Measurements from ENCODE around the gene PCP4L1. TPM values are rescaled to one million over a fixed set of nuclear protein-coding genes. Genes with fewer than 3 reads are reported as not detected.

The PCP4L1 gene
- total and polyA plus RNA-seq, 7 donors: 0.71 to 15.2 (median 3.1) TPM; not detected in 2

GRCh38 chr1:161324020-161324419, 65.5 kb downstream of the PCP4L1 start:
- TF ChIP-seq EP300 (IDR thresholded peaks at IDR 0.05): no peak
- TF ChIP-seq, protein P1, sequence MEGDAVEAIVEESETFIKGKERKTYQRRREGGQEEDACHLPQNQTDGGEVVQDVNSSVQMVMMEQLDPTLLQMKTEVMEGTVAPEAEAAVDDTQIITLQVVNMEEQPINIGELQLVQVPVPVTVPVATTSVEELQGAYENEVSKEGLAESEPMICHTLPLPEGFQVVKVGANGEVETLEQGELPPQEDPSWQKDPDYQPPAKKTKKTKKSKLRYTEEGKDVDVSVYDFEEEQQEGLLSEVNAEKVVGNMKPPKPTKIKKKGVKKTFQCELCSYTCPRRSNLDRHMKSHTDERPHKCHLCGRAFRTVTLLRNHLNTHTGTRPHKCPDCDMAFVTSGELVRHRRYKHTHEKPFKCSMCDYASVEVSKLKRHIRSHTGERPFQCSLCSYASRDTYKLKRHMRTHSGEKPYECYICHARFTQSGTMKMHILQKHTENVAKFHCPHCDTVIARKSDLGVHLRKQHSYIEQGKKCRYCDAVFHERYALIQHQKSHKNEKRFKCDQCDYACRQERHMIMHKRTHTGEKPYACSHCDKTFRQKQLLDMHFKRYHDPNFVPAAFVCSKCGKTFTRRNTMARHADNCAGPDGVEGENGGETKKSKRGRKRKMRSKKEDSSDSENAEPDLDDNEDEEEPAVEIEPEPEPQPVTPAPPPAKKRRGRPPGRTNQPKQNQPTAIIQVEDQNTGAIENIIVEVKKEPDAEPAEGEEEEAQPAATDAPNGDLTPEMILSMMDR (IDR thresholded peaks at IDR 0.05): no peak
- no peak for TF ChIP-seq POLR2A (IDR thresholded peaks at IDR 0.05)
- no peak for TF ChIP-seq POLR2AphosphoS5 (IDR thresholded peaks at IDR 0.05)
- 78 to 87% methylated on average over 4 of the region's 4 CpGs for WGBS, 2 donors
- H3K27ac ChIP-seq: no peak overlapping the region
- H3K4me1 ChIP-seq: no peaks in the 10 kb centered on the region
- DNase-seq: no peak
- intact Hi-C loops (cut with DNase I): no loop called here
- H3K4me3 ChIP-seq: no peak overlapping the region
- no peaks in the 10 kb centered on the region for H3K9me3 ChIP-seq
- no peaks in the 10 kb centered on the region for H3K27me3 ChIP-seq
- H3K36me3 ChIP-seq: peaks cover 9 to 61% (median 17%) of the 10 kb centered on the region in 4 donors

- TF ChIP-seq POLR2AphosphoS5 (IDR thresholded peaks at IDR 0.05) (no peak), POLR2A (IDR thresholded peaks at IDR 0.05) (no peak), EP300 (IDR thresholded peaks at IDR 0.05) (no peak)
- TF ChIP-seq, protein P1 (IDR thresholded peaks at IDR 0.05): no peak
- intact Hi-C loops (cut with DNase I): no loop called here
- DNase-seq: no peak
- H3K9me3 ChIP-seq: no peaks in the 10 kb centered on the region
- peaks cover 28 to 96% (median 54%) of the 10 kb centered on the region in 4 donors for H3K36me3 ChIP-seq
- no peak overlapping the region for H3K4me3 ChIP-seq
- WGBS, 2 donors: 95 to 97% methylated on average over 4 of the region's 4 CpGs
- no peak overlapping the region for H3K27ac ChIP-seq
- no peaks in the 10 kb centered on the region for H3K27me3 ChIP-seq
- no peaks in the 10 kb centered on the region for H3K4me1 ChIP-seq
These were observed 71.8 kb downstream of the PCP4L1 start for GRCh38 chr1:161330346-161330745.

DNA sequence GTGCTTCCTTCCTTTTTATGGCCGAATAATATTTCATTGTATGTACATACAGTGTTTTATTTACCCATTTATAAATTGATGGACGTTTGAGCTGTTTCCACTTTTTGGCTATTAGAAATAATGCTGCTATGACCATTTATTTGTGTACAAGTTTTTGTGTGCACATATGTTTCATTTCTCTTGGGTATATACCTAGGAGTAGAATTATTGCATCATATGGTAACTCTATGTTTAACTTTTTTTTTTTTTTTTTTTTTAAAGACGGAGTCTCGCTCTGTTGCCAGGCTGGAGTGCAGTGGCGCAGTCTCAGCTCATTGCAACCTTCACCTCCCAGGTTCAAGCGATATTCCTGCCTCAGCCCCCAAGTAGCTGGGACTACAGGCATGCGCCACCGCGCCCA, 74.6 kb downstream of the PCP4L1 start:
- no peak overlapping the region for H3K27ac ChIP-seq
- WGBS, 2 donors: 95 to 96% methylated on average over 9 of the region's 9 CpGs
- TF ChIP-seq, protein P1 (IDR thresholded peaks at IDR 0.05): no peak
- TF ChIP-seq POLR2AphosphoS5 (IDR thresholded peaks at IDR 0.05): no peak
- TF ChIP-seq POLR2A (IDR thresholded peaks at IDR 0.05): no peak
- no peak for TF ChIP-seq EP300 (IDR thresholded peaks at IDR 0.05)
- DNase-seq: no peak
- H3K9me3 ChIP-seq: no peaks in the 10 kb centered on the region
- peaks cover 19 to 91% (median 51%) of the 10 kb centered on the region in 4 donors for H3K36me3 ChIP-seq
- intact Hi-C loops (cut with DNase I): no loop called here
- no peaks in the 10 kb centered on the region for H3K4me1 ChIP-seq
- H3K27me3 ChIP-seq: no peaks in the 10 kb centered on the region
- H3K4me3 ChIP-seq: no peak overlapping the region

Other genes starting within 250 kb of the PCP4L1 start
- gene F11R, start 237.6 kb upstream of the PCP4L1 start, total RNA-seq: 10 to 100 TPM in 1 of 4 donors, 1 to 10 TPM in 3; 2.7 to 30.5 (median 5.9) TPM
- gene F11R, start 237.6 kb upstream of the PCP4L1 start, polyA plus RNA-seq: 10 to 100 TPM; 15.6 to 96.7 (median 34.0) TPM
- 10 to 100 TPM; 10.5 to 46.4 (median 27.8) TPM for gene TSTD1, start 219.8 kb upstream of the PCP4L1 start, total RNA-seq
- gene TSTD1, start 219.8 kb upstream of the PCP4L1 start, polyA plus RNA-seq: 100 to 1,000 TPM; 115 to 609 (median 268) TPM
- gene USF1, start 212.8 kb upstream of the PCP4L1 start, total RNA-seq: 10 to 100 TPM; 54.8 to 76.2 (median 62.5) TPM
- gene USF1, start 212.8 kb upstream of the PCP4L1 start, polyA plus RNA-seq: 10 to 100 TPM; 25.8 to 84.6 (median 42.5) TPM
- gene ARHGAP30, start 188.9 kb upstream of the PCP4L1 start, total RNA-seq: 1 to 10 TPM; 4.4 to 7.7 (median 6.6) TPM
- gene ARHGAP30, start 188.9 kb upstream of the PCP4L1 start, polyA plus RNA-seq: 10 to 100 TPM in 1 of 3 donors, 1 to 10 TPM in 2; 4.8 to 37.8 (median 4.9) TPM
- not detected for gene NECTIN4, start 169.2 kb upstream of the PCP4L1 start, total RNA-seq
- gene NECTIN4, start 169.2 kb upstream of the PCP4L1 start, polyA plus RNA-seq: 1 to 10 TPM in 2 of 3 donors, not detected in 1; 1.2 to 2.8 TPM
- 10 to 100 TPM in 2 of 4 donors, 1 to 10 TPM in 2; 5.8 to 14.1 (median 10.8) TPM for gene KLHDC9, start 160.4 kb upstream of the PCP4L1 start, total RNA-seq
- 10 to 100 TPM in 1 of 3 donors, 1 to 10 TPM in 2; 4.7 to 11.1 (median 9.6) TPM for gene KLHDC9, start 160.4 kb upstream of the PCP4L1 start, polyA plus RNA-seq
- gene PFDN2, start 140.7 kb upstream of the PCP4L1 start, total RNA-seq: 10 to 100 TPM; 40.7 to 63.4 (median 45.9) TPM
- 100 to 1,000 TPM in 2 of 3 donors, 10 to 100 TPM in 1; 82.3 to 115 (median 104) TPM for gene PFDN2, start 140.7 kb upstream of the PCP4L1 start, polyA plus RNA-seq
- 10 to 100 TPM; 24.4 to 39.6 (median 33.1) TPM for gene NIT1, start 140.6 kb upstream of the PCP4L1 start, total RNA-seq
- 10 to 100 TPM; 46.8 to 66.6 (median 66.5) TPM for gene NIT1, start 140.6 kb upstream of the PCP4L1 start, polyA plus RNA-seq
- gene DEDD, start 126.1 kb upstream of the PCP4L1 start, total RNA-seq: 10 to 100 TPM; 27.7 to 34.2 (median 30.2) TPM
- 10 to 100 TPM; 24.0 to 30.6 (median 30.5) TPM for gene DEDD, start 126.1 kb upstream of the PCP4L1 start, polyA plus RNA-seq
- gene UFC1, start 104.8 kb upstream of the PCP4L1 start, total RNA-seq: 10 to 100 TPM; 49.0 to 77.8 (median 70.3) TPM
- 100 to 1,000 TPM; 129 to 249 (median 232) TPM for gene UFC1, start 104.8 kb upstream of the PCP4L1 start, polyA plus RNA-seq
- 10 to 100 TPM; 11.4 to 24.1 (median 13.1) TPM for gene USP21, start 99.2 kb upstream of the PCP4L1 start, total RNA-seq
- 10 to 100 TPM; 16.2 to 22.2 (median 17.3) TPM for gene USP21, start 99.2 kb upstream of the PCP4L1 start, polyA plus RNA-seq
- 10 to 100 TPM; 16.6 to 30.9 (median 21.3) TPM for gene PPOX, start 92.3 kb upstream of the PCP4L1 start, total RNA-seq
- gene PPOX, start 92.3 kb upstream of the PCP4L1 start, polyA plus RNA-seq: 10 to 100 TPM in 2 of 3 donors, 1 to 10 TPM in 1; 7.4 to 17.7 (median 16.2) TPM
- 10 to 100 TPM; 10.7 to 19.3 (median 14.8) TPM for gene B4GALT3, start 81.2 kb upstream of the PCP4L1 start, total RNA-seq
- 10 to 100 TPM; 13.4 to 33.4 (median 16.8) TPM for gene B4GALT3, start 81.2 kb upstream of the PCP4L1 start, polyA plus RNA-seq
- gene ADAMTS4, start 59.7 kb upstream of the PCP4L1 start, total RNA-seq: 10 to 100 TPM in 2 of 4 donors, 1 to 10 TPM in 2; 6.4 to 78.2 (median 10.8) TPM
- 1 to 10 TPM in 1 of 3 donors, under 1 TPM in 2; 0.23 to 4.5 (median 0.60) TPM for gene ADAMTS4, start 59.7 kb upstream of the PCP4L1 start, polyA plus RNA-seq
- 100 to 1,000 TPM in 1 of 4 donors, 10 to 100 TPM in 3; 79.6 to 113 (median 92.6) TPM for gene NDUFS2, start 56.4 kb upstream of the PCP4L1 start, total RNA-seq
- gene NDUFS2, start 56.4 kb upstream of the PCP4L1 start, polyA plus RNA-seq: 100 to 1,000 TPM; 113 to 194 (median 123) TPM
- 10 to 100 TPM; 14.4 to 86.4 (median 56.9) TPM for gene FCER1G, start 43.5 kb upstream of the PCP4L1 start, total RNA-seq
- gene FCER1G, start 43.5 kb upstream of the PCP4L1 start, polyA plus RNA-seq: 100 to 1,000 TPM in 1 of 3 donors, 10 to 100 TPM in 2; 77.7 to 243 (median 80.5) TPM
- gene APOA2, start 35.1 kb upstream of the PCP4L1 start, total RNA-seq: not detected
- under 1 TPM in 1 of 3 donors, not detected in 2; 0.26 TPM for gene APOA2, start 35.1 kb upstream of the PCP4L1 start, polyA plus RNA-seq
- 10 to 100 TPM; 12.6 to 20.2 (median 14.8) TPM for gene TOMM40L, start 32.7 kb upstream of the PCP4L1 start, total RNA-seq
- 10 to 100 TPM; 15.0 to 23.1 (median 18.5) TPM for gene TOMM40L, start 32.7 kb upstream of the PCP4L1 start, polyA plus RNA-seq
- gene NR1I3, start 20.5 kb upstream of the PCP4L1 start, total RNA-seq: not detected
- gene NR1I3, start 20.5 kb upstream of the PCP4L1 start, polyA plus RNA-seq: under 1 TPM in 1 of 3 donors, not detected in 2; 0.13 TPM
- 1 to 10 TPM; 3.1 to 10.0 (median 6.0) TPM for gene MPZ, start 51.2 kb downstream of the PCP4L1 start, total RNA-seq
- 1 to 10 TPM; 1.2 to 4.1 (median 3.0) TPM for gene MPZ, start 51.2 kb downstream of the PCP4L1 start, polyA plus RNA-seq
- 10 to 100 TPM; 21.2 to 83.5 (median 38.1) TPM for gene SDHC, start 55.6 kb downstream of the PCP4L1 start, total RNA-seq
- 100 to 1,000 TPM; 221 to 371 (median 234) TPM for gene SDHC, start 55.6 kb downstream of the PCP4L1 start, polyA plus RNA-seq
- gene CFAP126, start 109.1 kb downstream of the PCP4L1 start, total RNA-seq: not detected
- gene CFAP126, start 109.1 kb downstream of the PCP4L1 start, polyA plus RNA-seq: not detected
- gene FCGR2A, start 246.7 kb downstream of the PCP4L1 start, total RNA-seq: 10 to 100 TPM; 14.1 to 52.5 (median 34.8) TPM
- gene FCGR2A, start 246.7 kb downstream of the PCP4L1 start, polyA plus RNA-seq: 10 to 100 TPM; 14.4 to 68.7 (median 19.8) TPM